H9 (cell line): ENCODE measurements around the gene CCDC91. TPM values are rescaled to one million over a fixed set of nuclear protein-coding genes. Genes with fewer than 3 reads are reported as not detected.

Experiments used
- DNase-seq: peaks from one replicate; pipeline ENCODE4 v3.0.0-alpha.2; 2017
- H2AFZ ChIP-seq: one replicate; pipeline ENCODE4 v1.6.1; 2013; ENCODE audit warnings: mild to moderate bottlenecking, low read length, control low read depth, moderate library complexity
- H2AK5ac ChIP-seq: 2 replicates; pipeline ENCODE4 v1.6.1; 2013; ENCODE audit warnings: low read length, control low read depth, mixed read lengths; ENCODE audit not compliant: insufficient read length
- H2BK120ac ChIP-seq: one replicate; pipeline ENCODE4 v1.6.1; 2013; ENCODE audit warnings: low read depth, mild to moderate bottlenecking, low read length, control low read depth, inconsistent platforms; ENCODE audit not compliant: poor library complexity, severe bottlenecking
- H2BK12ac ChIP-seq: 2 replicates; pipeline ENCODE4 v1.6.1; 2013; ENCODE audit warnings: low read length, control low read depth, mixed read lengths, low read depth; ENCODE audit not compliant: insufficient read length
- H2BK15ac ChIP-seq: 2 replicates; pipeline ENCODE4 v1.6.1; 2013; ENCODE audit warnings: low read depth, low read length, control low read depth
- H2BK20ac ChIP-seq: one replicate; pipeline ENCODE4 v1.6.1; 2013; ENCODE audit warnings: low read depth, mild to moderate bottlenecking, low read length, control low read depth, inconsistent platforms; ENCODE audit not compliant: poor library complexity, severe bottlenecking
- H2BK5ac ChIP-seq: 2 replicates; pipeline ENCODE4 v1.6.1; 2013; ENCODE audit warnings: low read length, control low read depth, mixed read lengths; ENCODE audit not compliant: insufficient read length
- H3K14ac ChIP-seq: 2 replicates; pipeline ENCODE4 v1.6.1; 2013; ENCODE audit warnings: low read length, control low read depth; ENCODE audit not compliant: insufficient read depth
- H3K18ac ChIP-seq: 2 replicates; pipeline ENCODE4 v1.6.1; 2013; ENCODE audit warnings: low read depth, mild to moderate bottlenecking, mixed read lengths, low read length, control low read depth; ENCODE audit not compliant: insufficient read length
- H3K23ac ChIP-seq: 2 replicates; pipeline ENCODE4 v1.6.1; 2013; ENCODE audit warnings: low read length, control low read depth, mixed read lengths, low read depth; ENCODE audit not compliant: insufficient read length
- H3K23me2 ChIP-seq: 2 replicates; pipeline ENCODE4 v1.6.1; 2013; ENCODE audit warnings: low read depth, mild to moderate bottlenecking, mixed read lengths, low read length, control low read depth; ENCODE audit not compliant: insufficient read length, poor library complexity, severe bottlenecking
- H3K27ac ChIP-seq: 2 replicates; pipeline ENCODE4 v1.5.1; 2013; ENCODE audit warnings: low read length, control low read depth, mixed read lengths, low read depth; ENCODE audit not compliant: insufficient read length
- H3K27me3 ChIP-seq: 2 replicates; pipeline ENCODE4 v1.6.1; 2013; ENCODE audit warnings: low read length, control low read depth, inconsistent platforms; ENCODE audit not compliant: insufficient read depth
- H3K4ac ChIP-seq: 2 replicates; pipeline ENCODE4 v1.6.1; 2013; ENCODE audit warnings: low read depth, mild to moderate bottlenecking, control low read depth, inconsistent platforms, low read length, moderate library complexity
- H3K4me1 ChIP-seq: 2 replicates; pipeline ENCODE4 v1.6.1; 2013; ENCODE audit warnings: low read length, control low read depth, inconsistent platforms; ENCODE audit not compliant: insufficient read depth
- H3K4me2 ChIP-seq: 2 replicates; pipeline ENCODE4 v1.6.1; 2013; ENCODE audit warnings: low read length, control low read depth, mixed read lengths; ENCODE audit not compliant: insufficient read length, insufficient read depth
- H3K56ac ChIP-seq: 2 replicates; pipeline ENCODE4 v1.6.1; 2013; ENCODE audit warnings: low read depth, mild to moderate bottlenecking, mixed read lengths, low read length, control low read depth; ENCODE audit not compliant: insufficient read length
- H3K79me1 ChIP-seq: 2 replicates; pipeline ENCODE4 v1.6.1; 2013; ENCODE audit warnings: low read depth, mild to moderate bottlenecking, moderate library complexity, low read length, control low read depth, inconsistent platforms; ENCODE audit not compliant: insufficient read depth, poor library complexity, severe bottlenecking
- H3K79me2 ChIP-seq: 2 replicates; pipeline ENCODE4 v1.6.1; 2013; ENCODE audit warnings: low read length, control low read depth, inconsistent platforms; ENCODE audit not compliant: insufficient read depth
- H3K9ac ChIP-seq: 2 replicates; pipeline ENCODE4 v1.6.1; 2013; ENCODE audit warnings: low read length, control low read depth, mixed read lengths; ENCODE audit not compliant: insufficient read length; ENCODE audit errors: extremely low read depth
- H3K9me3 ChIP-seq: one replicate; pipeline ENCODE4 v1.6.1; 2013; ENCODE audit warnings: low read depth, low read length, inconsistent platforms; ENCODE audit not compliant: control insufficient read depth
- H3T11ph ChIP-seq: one replicate; pipeline ENCODE4 v1.6.1; 2013; ENCODE audit warnings: mild to moderate bottlenecking, low read length, control low read depth, inconsistent platforms
- H4K20me1 ChIP-seq: one replicate; pipeline ENCODE4 v1.6.1; 2013; ENCODE audit not compliant: control insufficient read depth, insufficient read length, insufficient read depth
- H4K5ac ChIP-seq: 2 replicates; pipeline ENCODE4 v1.6.1; 2013; ENCODE audit warnings: low read depth, mild to moderate bottlenecking, mixed read lengths, low read length, control low read depth; ENCODE audit not compliant: insufficient read length
- H4K8ac ChIP-seq: replicated peaks from 2 replicates; pipeline ENCODE4 v1.6.1; 2013; ENCODE audit warnings: low read length, control low read depth, mixed read lengths, low read depth; ENCODE audit not compliant: insufficient read length
- H4K91ac ChIP-seq: 2 replicates; pipeline ENCODE4 v1.6.1; 2013; ENCODE audit warnings: low read depth, mild to moderate bottlenecking, moderate library complexity, mixed read lengths, low read length, control low read depth; ENCODE audit not compliant: insufficient read length
- H3K27ac Mint-ChIP-seq, 3 experiments: 2 replicates in 2 of 3; 3 replicates in 1 of 3; pipeline ENCODE4 v1.8.0; 2020 to 2021; ENCODE audit warnings: mixed read lengths in 3 of 3, mild to moderate bottlenecking in 1 of 3, moderate library complexity in 1 of 3
- H3K27me3 Mint-ChIP-seq: 2 replicates; pipeline ENCODE4 v1.8.0; 2021; ENCODE audit warnings: low read depth, mild to moderate bottlenecking, moderate library complexity, mixed read lengths
- H3K36me3 Mint-ChIP-seq, 3 experiments: 2 replicates in 2 of 3; 3 replicates in 1 of 3; pipeline ENCODE4 v1.8.0; 2020 to 2021; ENCODE audit warnings: low read depth in 3 of 3, mixed read lengths in 3 of 3; ENCODE audit not compliant: insufficient read depth in 1 of 3
- H3K4me1 Mint-ChIP-seq, 2 experiments: 2 replicates each; pipeline ENCODE4 v1.8.0; 2020; ENCODE audit warnings: mixed read lengths in 2 of 2
- H3K4me3 Mint-ChIP-seq, 2 experiments: 2 replicates in 1 of 2; 3 replicates in 1 of 2; pipeline ENCODE4 v1.8.0; 2020 to 2021; ENCODE audit warnings: mild to moderate bottlenecking in 2 of 2, mixed read lengths in 2 of 2, moderate library complexity in 1 of 2
- H3K9me3 Mint-ChIP-seq, 2 experiments: 2 replicates in 1 of 2; 3 replicates in 1 of 2; pipeline ENCODE4 v1.8.0; 2020; ENCODE audit warnings: mild to moderate bottlenecking in 2 of 2, mixed read lengths in 2 of 2, moderate library complexity in 1 of 2
- WGBS: extraction: QIAGEN DNeasy Blood & Tissue Kit; methylation state at CpG from one replicate; pipeline ENCODE4 v1.1.7; 2013; ENCODE audit warnings: missing lambda C conversion rate, low lambda C conversion rate, mixed read lengths; ENCODE audit not compliant: insufficient read length; ENCODE audit errors: extremely low coverage; 5-methylcytosine and 5-hydroxymethylcytosine counted together
- total RNA-seq: library from RNA; stranded (reverse); gene quantifications from 2 replicates; pipeline ENCODE4 v1.2.1, GENCODE V29; 2021
- TF ChIP-seq, protein P1 (sequence below): fragments of 200-600 bp; sonication (generic); conservative IDR thresholded peaks from 3 replicates; pipeline ENCODE4 v1.8.0; 2021; ENCODE audit warnings: antibody characterized with exemption, mild to moderate bottlenecking

Gene CCDC91
- total RNA-seq, 1 experiment from 2014 or later, result 22.7 TPM

- Histone ChIP-seq H2BK120ac (no peak overlapping the region), H3K79me2 (no peaks in the 10 kb centered on the region), H2AFZ (no peak overlapping the region), H3K23ac (no peak overlapping the region), H3K4ac (no peak overlapping the region), H3T11ph (no peak overlapping the region), H3K27ac (no peak overlapping the region), H3K14ac (no peak overlapping the region), H3K79me1 (no peaks in the 10 kb centered on the region), H4K91ac (no peak overlapping the region), H3K56ac (no peak overlapping the region), H3K27me3 (no peaks in the 10 kb centered on the region), H2BK15ac (no peak overlapping the region), H3K4me1 (peaks cover 2% of the 10 kb centered on the region; the same call in 1 of the 2 replicates), H3K18ac (no peak overlapping the region), H2BK12ac (no peak overlapping the region), H3K4me2 (no peak overlapping the region), H3K9ac (no peak overlapping the region), H3K9me3 (no peaks in the 10 kb centered on the region), H2BK20ac (no peak overlapping the region), H3K23me2 (no peaks in the 10 kb centered on the region), H4K20me1 (no peaks in the 10 kb centered on the region), H4K5ac (no peak overlapping the region), H2AK5ac (no peak overlapping the region), H2BK5ac (no peak overlapping the region), H4K8ac (no peak overlapping the region)
- no CpG with 5 or more reads among the region's 2 CpGs for WGBS
- Mint-ChIP-seq H3K27ac (no peak overlapping the region), H3K36me3 (no peaks in the 10 kb centered on the region; a peak in 1 of 7 replicates), H3K9me3 (no peaks in the 10 kb centered on the region), H3K4me3 (no peak overlapping the region), H3K27me3 (no peaks in the 10 kb centered on the region), H3K4me1 (peaks cover 27 to 28% of the 10 kb centered on the region in 2 experiments)
- TF ChIP-seq, protein P1, sequence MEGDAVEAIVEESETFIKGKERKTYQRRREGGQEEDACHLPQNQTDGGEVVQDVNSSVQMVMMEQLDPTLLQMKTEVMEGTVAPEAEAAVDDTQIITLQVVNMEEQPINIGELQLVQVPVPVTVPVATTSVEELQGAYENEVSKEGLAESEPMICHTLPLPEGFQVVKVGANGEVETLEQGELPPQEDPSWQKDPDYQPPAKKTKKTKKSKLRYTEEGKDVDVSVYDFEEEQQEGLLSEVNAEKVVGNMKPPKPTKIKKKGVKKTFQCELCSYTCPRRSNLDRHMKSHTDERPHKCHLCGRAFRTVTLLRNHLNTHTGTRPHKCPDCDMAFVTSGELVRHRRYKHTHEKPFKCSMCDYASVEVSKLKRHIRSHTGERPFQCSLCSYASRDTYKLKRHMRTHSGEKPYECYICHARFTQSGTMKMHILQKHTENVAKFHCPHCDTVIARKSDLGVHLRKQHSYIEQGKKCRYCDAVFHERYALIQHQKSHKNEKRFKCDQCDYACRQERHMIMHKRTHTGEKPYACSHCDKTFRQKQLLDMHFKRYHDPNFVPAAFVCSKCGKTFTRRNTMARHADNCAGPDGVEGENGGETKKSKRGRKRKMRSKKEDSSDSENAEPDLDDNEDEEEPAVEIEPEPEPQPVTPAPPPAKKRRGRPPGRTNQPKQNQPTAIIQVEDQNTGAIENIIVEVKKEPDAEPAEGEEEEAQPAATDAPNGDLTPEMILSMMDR, result no peak
- DNase-seq, result no peak
These were observed 299.0 kb downstream of the CCDC91 start for GRCh38 chr12:28489246-28489645.
